Hematopoietic multipotent progenitor cell treated with erythropoietin and hydrocortisone succinate and interleukin-3 and kit ligand, for 4 days (in vitro differentiated cells): ENCODE data around the gene CDCA8.
A peak's percentile ranks its signal among the peaks of the same experiment; 100 is the strongest.
"Not testable (repeated sequence)": the region's sequence is repeated elsewhere in the genome, so short reads cannot be mapped to it uniquely, and the experiment has no call there.

Experiments
- DNase-seq: peaks from one replicate; pipeline ENCODE4 v3.0.0-alpha.2; 2015

CDCA8 gene

GRCh38 chr1:37738619-37739018 lies 46.3 kb downstream of the CDCA8 start:
- not testable (repeated sequence) for DNase-seq

GRCh38 chr1:37739222-37739621 lies 46.9 kb downstream of the CDCA8 start:
- DNase-seq: no peak

- DNase-seq: no peak
Observed at GRCh38 chr1:37741130-37741529, 48.8 kb downstream of the CDCA8 start.

- no peak for DNase-seq
Observed at GRCh38 chr1:37741662-37742061, 49.3 kb downstream of the CDCA8 start.

GRCh38 chr1:37746806-37747205 lies 54.5 kb downstream of the CDCA8 start:
- DNase-seq: no peak

- DNase-seq: no peak
Observed at GRCh38 chr1:37748565-37748964, 56.2 kb downstream of the CDCA8 start.

- no peak for DNase-seq
Observed at GRCh38 chr1:37752213-37752582, 59.9 kb downstream of the CDCA8 start.

- DNase-seq: peak; percentile 50
Observed at GRCh38 chr1:37752583-37753471, 60.5 kb downstream of the CDCA8 start.

GRCh38 chr1:37753473-37754321 lies 61.4 kb downstream of the CDCA8 start:
- DNase-seq: no peak

- DNase-seq: no peak
Observed at GRCh38 chr1:37755290-37755689, 63.0 kb downstream of the CDCA8 start.

- DNase-seq: peak; percentile 62
Observed at GRCh38 chr1:37755951-37756560, 63.7 kb downstream of the CDCA8 start.
